GM10266 (cell line): ENCODE results near the gene ZIC4.

Experiments
- DNase-seq: peaks from one replicate; pipeline ENCODE4 v3.0.0; 2012; ENCODE audit errors: extremely low spot score
- TF ChIP-seq, protein P1 (sequence below): IDR thresholded peaks from 2 replicates; pipeline ENCODE4 v1.5.1; 2012; ENCODE audit warnings: mild to moderate bottlenecking, low read depth; ENCODE audit not compliant: control insufficient read depth, insufficient read depth; ENCODE audit errors: missing control alignments

ZIC4 gene

GRCh38 chr3:147359177-147360050 lies 46.9 kb downstream of the ZIC4 start:
- TF ChIP-seq, protein P1, sequence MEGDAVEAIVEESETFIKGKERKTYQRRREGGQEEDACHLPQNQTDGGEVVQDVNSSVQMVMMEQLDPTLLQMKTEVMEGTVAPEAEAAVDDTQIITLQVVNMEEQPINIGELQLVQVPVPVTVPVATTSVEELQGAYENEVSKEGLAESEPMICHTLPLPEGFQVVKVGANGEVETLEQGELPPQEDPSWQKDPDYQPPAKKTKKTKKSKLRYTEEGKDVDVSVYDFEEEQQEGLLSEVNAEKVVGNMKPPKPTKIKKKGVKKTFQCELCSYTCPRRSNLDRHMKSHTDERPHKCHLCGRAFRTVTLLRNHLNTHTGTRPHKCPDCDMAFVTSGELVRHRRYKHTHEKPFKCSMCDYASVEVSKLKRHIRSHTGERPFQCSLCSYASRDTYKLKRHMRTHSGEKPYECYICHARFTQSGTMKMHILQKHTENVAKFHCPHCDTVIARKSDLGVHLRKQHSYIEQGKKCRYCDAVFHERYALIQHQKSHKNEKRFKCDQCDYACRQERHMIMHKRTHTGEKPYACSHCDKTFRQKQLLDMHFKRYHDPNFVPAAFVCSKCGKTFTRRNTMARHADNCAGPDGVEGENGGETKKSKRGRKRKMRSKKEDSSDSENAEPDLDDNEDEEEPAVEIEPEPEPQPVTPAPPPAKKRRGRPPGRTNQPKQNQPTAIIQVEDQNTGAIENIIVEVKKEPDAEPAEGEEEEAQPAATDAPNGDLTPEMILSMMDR, result no peak

DNA sequence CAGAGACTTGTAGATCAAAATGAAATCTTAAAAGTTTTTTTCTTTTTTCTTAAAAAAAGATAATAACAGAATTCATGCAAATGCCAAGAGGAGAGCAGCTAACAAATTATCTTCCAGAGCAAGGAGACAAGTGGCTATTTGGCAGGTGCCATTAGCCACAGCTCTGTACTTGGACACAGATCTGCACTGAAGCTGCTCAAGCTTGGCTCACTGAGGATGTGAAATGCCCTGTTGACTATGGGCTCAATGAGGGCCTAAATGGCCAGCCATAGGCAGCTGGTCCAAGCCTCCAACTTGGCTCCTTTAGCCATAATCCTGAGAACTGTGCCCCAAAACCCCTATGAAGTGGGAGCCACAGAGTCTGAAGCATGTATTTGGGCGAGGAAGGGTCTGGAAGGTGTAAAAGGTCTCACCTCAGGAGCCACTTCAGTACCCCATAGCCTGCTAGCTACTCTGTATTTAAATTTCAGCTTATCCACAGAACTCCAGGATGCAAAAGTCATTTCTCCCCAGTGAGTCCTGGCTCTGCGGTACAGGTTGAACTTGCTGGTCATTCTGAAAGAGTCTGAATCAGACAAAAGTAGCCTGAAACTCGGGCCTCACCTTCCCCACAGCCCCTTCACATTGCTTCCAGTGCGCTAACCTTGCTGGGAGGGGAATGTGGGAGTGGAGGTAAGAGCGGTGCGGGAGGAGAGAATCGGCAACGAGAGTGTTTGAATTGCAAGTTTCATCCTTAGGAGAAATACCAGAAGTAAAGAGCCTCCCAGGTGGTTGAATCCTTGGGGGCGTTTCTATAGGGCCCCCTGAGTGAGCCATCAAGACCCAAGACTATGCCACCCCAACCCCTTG lies 48.0 kb downstream of the ZIC4 start:
- DNase-seq, result no peak
- TF ChIP-seq, protein P1, result no peak

More at GRCh38 chr3:147359177-147360050, 46.9 kb downstream of the ZIC4 start:
- DNase-seq, result no peak

GRCh38 chr3:147356909-147357900 lies 49.1 kb downstream of the ZIC4 start:
- TF ChIP-seq, protein P1, result no peak
- DNase-seq, result no peak

DNA sequence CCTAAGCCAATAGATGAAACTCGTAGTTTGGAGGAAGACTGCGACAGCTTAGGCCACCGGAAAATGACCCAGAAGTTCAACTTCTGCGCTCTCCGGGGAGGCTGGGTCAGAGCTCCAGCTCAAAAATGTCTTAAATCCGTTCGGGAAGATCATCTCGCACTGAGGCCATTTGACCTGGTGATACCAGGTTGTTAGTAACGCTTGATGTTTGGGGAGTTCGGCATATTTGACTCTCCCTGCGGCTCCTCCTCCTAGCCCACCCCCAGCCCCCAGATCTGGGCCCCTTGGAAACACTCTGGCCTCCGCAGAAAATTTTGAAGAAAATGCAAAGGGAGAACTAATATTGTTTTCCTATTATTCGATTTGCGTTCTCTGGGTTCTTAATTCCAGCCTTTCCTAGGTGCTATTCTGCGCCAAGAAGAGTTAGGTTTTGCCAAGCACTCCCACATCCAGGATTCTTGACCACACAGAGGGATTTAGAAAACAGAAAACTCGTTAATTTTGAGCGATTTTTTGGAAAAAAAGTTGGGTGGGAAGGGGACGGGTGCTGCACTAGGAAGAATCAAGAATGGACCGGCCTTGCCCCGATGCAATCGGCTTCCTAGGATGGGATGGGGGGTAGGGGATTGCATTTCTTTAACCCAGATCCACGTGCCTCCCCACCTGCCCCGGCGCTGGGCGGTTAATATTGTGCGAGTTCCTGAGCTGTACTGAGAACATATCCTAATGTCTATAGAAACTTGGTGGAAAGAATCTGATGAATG lies 50.0 kb downstream of the ZIC4 start:
- no peak for DNase-seq
- TF ChIP-seq, protein P1, result no peak

- DNase-seq, result no peak
- TF ChIP-seq, protein P1, result no peak
Observed at GRCh38 chr3:147355753-147356090, 50.6 kb downstream of the ZIC4 start.

GRCh38 chr3:147355084-147355752 lies 51.1 kb downstream of the ZIC4 start:
- DNase-seq, result no peak
- TF ChIP-seq, protein P1, result no peak
